IMR-90 (cell line): ENCODE data around the gene SRC. TPM values are rescaled to one million over a fixed set of nuclear protein-coding genes. Genes with fewer than 3 reads are reported as not detected.
A peak's percentile ranks its signal among the peaks of the same experiment; 100 is the strongest.

ENCODE experiments used
- ATAC-seq: fragments of 200-7000 bp; cut with Tn5 transposase; 2 replicates; pipeline ENCODE4 v1.9.1; 2020; ENCODE audit warnings: low read depth, mild to moderate bottlenecking, moderate library complexity
- BruUV-seq: library from RNA; stranded (reverse); fragments of 400-500 nt; replicated peaks from 2 replicates; lab custom pipeline; 2021; lab: Mats Ljungman, UMichigan
- CTCF ChIA-PET: fragments of 300-600 bp; formaldehyde crosslinking; extraction: SDS; loops from one replicate; lab custom pipeline; 2021; ENCODE audit warnings: antibody characterized with exemption; lab: Yijun Ruan, JAX
- POLR2A ChIA-PET: fragments of 300-600 bp; sonication (Branson Sonifier 250); formaldehyde crosslinking; loops from one replicate; lab custom pipeline; 2022; ENCODE audit warnings: antibody characterized with exemption; ENCODE audit not compliant: unreplicated experiment; lab: Charles Lee
- DNase-seq: peaks from one replicate; pipeline ENCODE4 v3.0.0; 2013
- H2AFZ ChIP-seq: replicated peaks from 2 replicates; pipeline ENCODE3; 2013; ENCODE audit warnings: low read length, mild to moderate bottlenecking; ENCODE audit not compliant: poor library complexity
- H2AK5ac ChIP-seq: 2 replicates; pipeline ENCODE4 v1.6.1; 2013; ENCODE audit warnings: low read depth, low read length, inconsistent platforms
- H2AK9ac ChIP-seq: replicated peaks from 2 replicates; pipeline ENCODE3; 2013; ENCODE audit warnings: mild to moderate bottlenecking, low read depth, low read length, moderate library complexity; ENCODE audit not compliant: poor library complexity
- H2BK120ac ChIP-seq: 2 replicates; pipeline ENCODE4 v1.6.1; 2013; ENCODE audit warnings: low read depth, low read length, inconsistent platforms
- H2BK15ac ChIP-seq: 3 replicates; pipeline ENCODE4 v1.6.1; 2013; ENCODE audit warnings: low read depth, low read length, inconsistent platforms
- H2BK20ac ChIP-seq: 2 replicates; pipeline ENCODE4 v1.6.1; 2013; ENCODE audit warnings: low read depth, mild to moderate bottlenecking, inconsistent platforms, low read length, moderate library complexity
- H2BK5ac ChIP-seq: 2 replicates; pipeline ENCODE4 v1.6.1; 2013; ENCODE audit warnings: mild to moderate bottlenecking, low read depth, low read length, inconsistent platforms; ENCODE audit not compliant: poor library complexity, severe bottlenecking
- H3K14ac ChIP-seq: replicated peaks from 2 replicates; pipeline ENCODE4 v1.6.1; 2013; ENCODE audit warnings: low read depth, low read length, inconsistent platforms
- H3K18ac ChIP-seq: 2 replicates; pipeline ENCODE4 v1.6.1; 2013; ENCODE audit warnings: low read depth, low read length, control low read depth
- H3K23ac ChIP-seq: 2 replicates; pipeline ENCODE4 v1.6.1; 2013; ENCODE audit warnings: low read depth, low read length, inconsistent platforms
- H3K27ac ChIP-seq: 2 replicates; pipeline ENCODE4 v1.5.1; 2013; ENCODE audit warnings: mild to moderate bottlenecking, control low read depth, low read length; ENCODE audit not compliant: insufficient read depth
- H3K27me3 ChIP-seq: 2 replicates; pipeline ENCODE4 v1.6.1; 2013; ENCODE audit warnings: low read length; ENCODE audit not compliant: control insufficient read depth, insufficient read depth
- H3K36me3 ChIP-seq: 2 replicates; pipeline ENCODE4 v1.6.1; 2013; ENCODE audit warnings: low read length, mixed read lengths; ENCODE audit not compliant: control insufficient read depth, insufficient read depth
- H3K4ac ChIP-seq: 2 replicates; pipeline ENCODE4 v1.6.1; 2013; ENCODE audit warnings: low read depth, low read length, inconsistent platforms
- H3K4me1 ChIP-seq: 2 replicates; pipeline ENCODE4 v1.6.1; 2013; ENCODE audit warnings: low read length, mixed read lengths; ENCODE audit not compliant: control insufficient read depth, insufficient read depth
- H3K4me2 ChIP-seq: 2 replicates; pipeline ENCODE4 v1.6.1; 2013; ENCODE audit warnings: low read depth, mild to moderate bottlenecking, control low read depth, low read length, moderate library complexity
- H3K4me3 ChIP-seq: 2 replicates; pipeline ENCODE4 v1.5.1; 2013; ENCODE audit warnings: low read depth, mild to moderate bottlenecking, control low read depth, low read length, moderate library complexity; ENCODE audit not compliant: insufficient read depth
- H3K56ac ChIP-seq: 2 replicates; pipeline ENCODE4 v1.6.1; 2013; ENCODE audit warnings: low read length, inconsistent platforms; ENCODE audit not compliant: insufficient read depth; ENCODE audit errors: extremely low read depth
- H3K79me1 ChIP-seq, 2 experiments: 2 replicates each; pipeline ENCODE4 v1.6.1; 2013; ENCODE audit warnings: low read length in 2 of 2, inconsistent platforms in 1 of 2, low read depth in 1 of 2
- H3K9ac ChIP-seq: 2 replicates; pipeline ENCODE4 v1.6.1; 2013; ENCODE audit warnings: low read depth, low read length, control low read depth
- H3K9me1 ChIP-seq: 2 replicates; pipeline ENCODE4 v1.6.1; 2013; ENCODE audit warnings: low read length, inconsistent platforms; ENCODE audit not compliant: insufficient read depth
- H3K9me3 ChIP-seq: 2 replicates; pipeline ENCODE4 v1.6.1; 2013; ENCODE audit warnings: low read length; ENCODE audit not compliant: control insufficient read depth, insufficient read depth
- H4K20me1 ChIP-seq: 2 replicates; pipeline ENCODE4 v1.6.1; 2013; ENCODE audit warnings: low read length, inconsistent platforms; ENCODE audit not compliant: insufficient read depth
- H4K5ac ChIP-seq: 2 replicates; pipeline ENCODE4 v1.6.1; 2013; ENCODE audit warnings: mild to moderate bottlenecking, low read depth, low read length, control low read depth
- H4K8ac ChIP-seq, 2 experiments: 2 replicates each; pipeline ENCODE4 v1.6.1; 2013; ENCODE audit warnings: low read depth in 2 of 2, low read length in 2 of 2, control low read depth in 1 of 2, inconsistent platforms in 1 of 2
- H4K91ac ChIP-seq: 2 replicates; pipeline ENCODE4 v1.6.1; 2013; ENCODE audit warnings: low read depth, low read length, inconsistent platforms; ENCODE audit not compliant: insufficient read depth
- BHLHE40 ChIP-seq: fragments of 150-350 bp; IDR thresholded peaks from 2 replicates; pipeline ENCODE4 v1.6.1; 2016; ENCODE audit warnings: mild to moderate bottlenecking, low read depth, low read length
- CEBPB ChIP-seq: IDR thresholded peaks from 2 replicates; pipeline ENCODE4 v1.6.1; 2012; ENCODE audit warnings: low read depth, low read length, improper control_type of control experiment
- CHD1 ChIP-seq: IDR thresholded peaks from 2 replicates; pipeline ENCODE4 v1.6.1; 2012; ENCODE audit warnings: low read depth, low read length, improper control_type of control experiment
- CTCF ChIP-seq: conservative IDR thresholded peaks from 2 replicates; pipeline ENCODE4 v1.5.1; 2012; ENCODE audit warnings: mild to moderate bottlenecking, low read depth, low read length, improper control_type of control experiment
- ELK1 ChIP-seq: fragments of 150-350 bp; IDR thresholded peaks from 2 replicates; pipeline ENCODE4 v1.6.1; 2016; ENCODE audit warnings: low read depth, mild to moderate bottlenecking, low read length, moderate library complexity, borderline replicate concordance
- FOS ChIP-seq: fragments of 150-350 bp; IDR thresholded peaks from 2 replicates; pipeline ENCODE4 v1.6.1; 2016; ENCODE audit warnings: low read depth, low read length
- MAFK ChIP-seq: IDR thresholded peaks from 2 replicates; pipeline ENCODE4 v1.6.1; 2012; ENCODE audit warnings: low read depth, low read length, improper control_type of control experiment
- MAZ ChIP-seq: IDR thresholded peaks from 2 replicates; pipeline ENCODE4 v1.6.1; 2012; ENCODE audit warnings: low read depth, mild to moderate bottlenecking, low read length, improper control_type of control experiment, moderate library complexity, borderline replicate concordance
- MXI1 ChIP-seq: IDR thresholded peaks from 2 replicates; pipeline ENCODE4 v1.6.1; 2012; ENCODE audit warnings: low read depth, mild to moderate bottlenecking, low read length, moderate library complexity, borderline replicate concordance
- NFE2L2 ChIP-seq: fragments of 150-350 bp; IDR thresholded peaks from 2 replicates; pipeline ENCODE4 v1.6.1; 2016; ENCODE audit warnings: low read depth, mild to moderate bottlenecking, low read length
- POLR2A ChIP-seq: IDR thresholded peaks from 2 replicates; pipeline ENCODE4 v1.6.1; 2012; ENCODE audit warnings: mild to moderate bottlenecking, low read depth, low read length
- RAD21 ChIP-seq: IDR thresholded peaks from 2 replicates; pipeline ENCODE4 v1.6.1; 2012; ENCODE audit warnings: low read length, improper control_type of control experiment
- RCOR1 ChIP-seq: IDR thresholded peaks from 2 replicates; pipeline ENCODE4 v1.6.1; 2012; ENCODE audit warnings: mild to moderate bottlenecking, low read length, improper control_type of control experiment; ENCODE audit not compliant: insufficient replicate concordance
- SMC3 ChIP-seq: fragments of 150-350 bp; IDR thresholded peaks from 2 replicates; pipeline ENCODE4 v1.6.1; 2016; ENCODE audit warnings: low read depth, mild to moderate bottlenecking, antibody characterized with exemption, low read length, moderate library complexity
- WGBS, 2 experiments: methylation state at CpG; one replicate each; pipeline versions ENCODE4 v1.1.5 to v1.1.7; 2013; ENCODE audit warnings: missing lambda C conversion rate in 2 of 2; ENCODE audit not compliant: insufficient read length in 1 of 2; ENCODE audit errors: extremely low coverage in 2 of 2; 5-methylcytosine and 5-hydroxymethylcytosine counted together
- dilution Hi-C: fragments of 300-500 bp; cut with HindIII; formaldehyde crosslinking; loops from one replicate; pipeline ENCODE4 v1.14.3; 2018; ENCODE audit warnings: low sequenced_read_pairs; ENCODE audit not compliant: unreplicated experiment
- in situ Hi-C: fragments of 300-500 bp; cut with MboI; formaldehyde crosslinking; loops from 3 replicates; pipeline ENCODE4 v1.14.3; 2019; ENCODE audit warnings: low sequenced_read_pairs, inconsistent platforms, mixed read lengths
- intact Hi-C: fragments of 100-400 bp; cut with micrococcal nuclease; formaldehyde crosslinking; loops from 2 replicates; pipeline ENCODE4 v1.10.0; 2022
- polyA plus RNA-seq, 3 experiments: library from polyadenylated mRNA; depleted of rRNA; stranded (reverse); fragments of >200 nt; gene quantifications; 2 replicates each; pipeline ENCODE4 v1.2.3, GENCODE V29; 2012; ENCODE audit warnings: low replicate concordance in 1 of 3
- total RNA-seq: library from RNA; depleted of rRNA; stranded (reverse); fragments of >200 nt; gene quantifications from 2 replicates; pipeline ENCODE4 v1.2.3, GENCODE V29; 2012

The SRC gene
- total and polyA plus RNA-seq, 2 of the 4 experiments (the other 2 are of a cell fraction), result 7.0 to 24.2 TPM

DNA sequence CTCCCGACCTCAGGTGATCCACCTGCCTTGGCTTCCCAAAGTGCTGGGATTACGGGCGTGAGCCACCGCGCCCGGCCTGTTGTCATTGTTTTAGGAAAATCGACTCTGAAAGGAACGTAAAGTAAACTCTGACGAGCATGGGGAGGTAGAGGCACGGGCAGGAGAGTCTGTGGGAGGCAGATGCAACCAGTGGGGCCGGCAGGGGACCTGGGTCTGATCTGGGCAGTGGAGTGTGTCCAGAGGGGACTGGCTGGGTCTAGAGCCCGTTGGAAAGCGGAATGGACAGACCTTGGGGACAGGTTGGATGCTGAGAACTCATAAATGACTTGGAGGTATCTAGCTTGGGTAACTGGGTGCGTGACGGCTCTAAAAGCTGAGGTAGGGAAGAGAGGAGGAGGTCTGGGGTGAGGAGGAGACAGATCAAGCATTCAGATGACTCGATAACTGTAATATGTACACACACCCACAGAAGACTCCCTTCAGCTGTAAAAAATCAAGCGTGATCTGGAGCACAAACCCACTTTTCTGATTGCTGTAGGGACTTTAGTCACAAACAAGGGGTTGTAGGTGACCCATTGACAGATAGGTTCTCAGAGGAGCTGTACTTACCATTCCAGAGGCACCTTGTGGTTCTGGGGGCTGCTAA, 34.1 kb upstream of the SRC start:
- H3K4me3 ChIP-seq, result no peak overlapping the region
- H2AK9ac ChIP-seq, result peak overlapping the region; percentile 6
- DNase-seq (peak; percentile 53), ATAC-seq (peak; percentile 12; the same call in 1 of the 2 replicates)
- no peak for TF ChIP-seq POLR2A
- no peak for TF ChIP-seq CHD1
- TF ChIP-seq ELK1, result no peak
- TF ChIP-seq FOS, result no peak
- TF ChIP-seq RCOR1, result no peak
- no peak for TF ChIP-seq MAFK
- TF ChIP-seq MAZ, result no peak
- TF ChIP-seq MXI1, result no peak
- no peak for TF ChIP-seq CEBPB
- no peak for TF ChIP-seq RAD21
- no peak for TF ChIP-seq SMC3
- TF ChIP-seq CTCF, result no peak
- TF ChIP-seq NFE2L2, result no peak
- TF ChIP-seq BHLHE40, result no peak
- H3K23ac ChIP-seq, result peak overlapping the region; percentile 8; the same call in 1 of the 2 replicates
- peaks cover 45% of the 10 kb centered on the region for H3K9me1 ChIP-seq
- H3K14ac ChIP-seq, result peak overlapping the region; percentile 8; the same call in 1 of the 2 replicates
- no peak overlapping the region; the same call in 1 of the 2 replicates for H2BK120ac ChIP-seq
- POLR2A ChIA-PET, result no interaction called here
- H3K9me3 ChIP-seq, result no peaks in the 10 kb centered on the region
- 80% methylated on average over 1 of the region's 17 CpGs; no CpG with 5 or more reads in 1 of the 2 experiments for WGBS, 2 experiments
- H2BK5ac ChIP-seq, result peak overlapping the region; percentile 33
- H2BK15ac ChIP-seq, result peak overlapping the region; percentile 30; the same call in 1 of the 3 replicates
- H2AFZ ChIP-seq, result no peak overlapping the region
- intact Hi-C loops (no loop called here), dilution Hi-C loops (no loop called here), in situ Hi-C loops (no loop called here)
- CTCF ChIA-PET, result no interaction called here
- H3K56ac ChIP-seq, result no peak overlapping the region; the same call in 1 of the 2 replicates
- peak overlapping the region; percentile 41; the same call in 1 of the 2 replicates for H3K4me2 ChIP-seq
- H3K4ac ChIP-seq, result peak overlapping the region; percentile 19
- no peaks in the 10 kb centered on the region for H3K27me3 ChIP-seq
- no TSS peak for BruUV-seq
- H3K27ac ChIP-seq, result peak overlapping the region; percentile 52; the same call in 1 of the 2 replicates
- H3K4me1 ChIP-seq, result peaks cover 32% of the 10 kb centered on the region
- peaks cover 33% of the 10 kb centered on the region for H3K36me3 ChIP-seq
- H3K79me1 ChIP-seq, result peaks cover 34 to 85% of the 10 kb centered on the region in 2 experiments
- H2AK5ac ChIP-seq, result peak overlapping the region; percentile 35; the same call in 1 of the 2 replicates
- peak overlapping the region in 1 of 2 experiments; percentile 44; a peak in 1 of 4 replicates for H4K8ac ChIP-seq
- no peak overlapping the region for H3K9ac ChIP-seq
- peaks cover 8% of the 10 kb centered on the region for H4K20me1 ChIP-seq
- H2BK20ac ChIP-seq, result 0 out of 2 replicates have a peak overlapping the region, but pooled peaks have one; percentile 11
- H4K5ac ChIP-seq, result peak overlapping the region; percentile 64; the same call in 1 of the 2 replicates
- peak overlapping the region; percentile 21; the same call in 1 of the 2 replicates for H4K91ac ChIP-seq
- H3K18ac ChIP-seq, result peak overlapping the region; percentile 61
